HG03457 (cell line): ENCODE data around the gene SPACA7.
"Not testable (repeated sequence)": the region's sequence is repeated elsewhere in the genome, so short reads cannot be mapped to it uniquely, and the experiment has no call there.

Source experiments
- ATAC-seq: cut with Tn5 transposase; IDR thresholded peaks from one replicate; pipeline ENCODE4 v1.9.1; 2021; ENCODE audit warnings: moderate number of reproducible peaks; ENCODE audit not compliant: unreplicated experiment

SPACA7 gene

GRCh38 chr13:112416647-112417046 lies 40.5 kb downstream of the SPACA7 start:
- ATAC-seq, result no peak

GRCh38 chr13:112417079-112417478 lies 40.9 kb downstream of the SPACA7 start:
- ATAC-seq, result no peak

GRCh38 chr13:112424098-112424497 lies 47.9 kb downstream of the SPACA7 start:
- no peak for ATAC-seq

GRCh38 chr13:112428704-112429103 lies 52.5 kb downstream of the SPACA7 start:
- ATAC-seq, result no peak

DNA sequence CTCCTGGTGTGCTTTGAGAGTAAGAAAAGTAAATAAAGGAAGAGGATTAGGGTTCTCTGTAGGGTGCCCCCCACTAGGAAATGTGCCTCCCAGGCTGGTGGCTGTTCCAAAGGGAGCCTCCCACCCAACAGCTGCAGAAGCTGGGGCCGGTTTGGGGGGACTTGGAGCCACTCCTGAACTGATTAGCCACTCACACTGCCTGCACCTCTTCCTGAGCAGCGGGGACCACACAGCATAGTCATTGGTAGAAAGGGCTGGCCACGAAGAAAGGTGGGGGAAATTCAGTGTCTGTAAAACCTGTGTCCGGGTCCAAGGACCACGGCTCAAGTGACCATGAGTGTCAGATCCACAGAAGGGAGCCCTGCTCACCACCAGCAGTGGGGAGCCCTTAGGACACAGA lies 55.6 kb downstream of the SPACA7 start:
- no peak for ATAC-seq

GRCh38 chr13:112432734-112433133 lies 56.6 kb downstream of the SPACA7 start:
- not testable (repeated sequence) for ATAC-seq

- ATAC-seq, result not testable (repeated sequence)
Observed at GRCh38 chr13:112433517-112433916, 57.4 kb downstream of the SPACA7 start.

- ATAC-seq, result no peak
Observed at GRCh38 chr13:112434032-112434431, 57.9 kb downstream of the SPACA7 start.

DNA sequence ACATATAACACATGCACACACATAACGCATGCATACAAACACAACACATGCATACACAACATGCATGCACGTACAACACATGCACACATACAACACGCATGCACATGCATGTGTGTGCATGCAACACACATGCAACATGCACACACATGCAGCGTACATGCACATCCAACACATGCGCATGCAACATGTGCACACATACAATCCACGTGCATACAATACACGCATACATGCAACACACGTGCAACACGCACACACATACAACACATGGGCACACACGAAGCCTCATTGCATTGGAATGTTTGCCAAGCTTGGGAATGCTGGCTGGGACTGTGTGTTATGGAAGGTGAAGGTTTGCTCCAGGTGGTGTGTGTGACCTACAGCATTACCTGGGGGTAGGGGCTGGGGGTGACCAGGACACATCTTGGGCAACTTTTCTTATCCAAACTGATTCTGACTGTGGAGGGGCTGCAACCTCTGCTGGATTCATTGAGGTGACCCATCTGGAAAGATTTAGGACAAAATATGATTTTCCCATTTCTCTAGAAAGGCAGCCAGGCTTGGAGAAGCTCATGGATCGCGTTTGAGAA lies 58.9 kb downstream of the SPACA7 start:
- ATAC-seq, result no peak

DNA sequence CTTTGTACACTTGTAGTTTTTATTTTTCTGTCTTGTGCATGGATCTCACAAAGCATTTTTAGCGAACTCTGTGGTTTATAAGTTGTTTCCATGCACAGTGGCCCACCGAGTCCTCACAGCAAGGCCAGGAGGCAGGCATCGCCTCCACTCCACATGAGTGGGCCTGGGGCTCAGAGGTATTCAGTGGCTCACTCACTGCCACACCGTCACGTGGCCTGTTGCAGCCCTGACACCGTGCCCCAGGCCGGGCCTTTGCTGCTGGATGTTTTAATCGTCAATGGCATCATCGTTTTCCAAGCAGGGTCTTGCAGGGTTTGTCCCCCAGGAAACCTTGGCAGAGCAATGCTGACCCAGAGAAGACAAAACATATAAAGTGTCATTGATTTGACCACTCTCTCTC lies 59.8 kb downstream of the SPACA7 start:
- ATAC-seq, result no peak

DNA sequence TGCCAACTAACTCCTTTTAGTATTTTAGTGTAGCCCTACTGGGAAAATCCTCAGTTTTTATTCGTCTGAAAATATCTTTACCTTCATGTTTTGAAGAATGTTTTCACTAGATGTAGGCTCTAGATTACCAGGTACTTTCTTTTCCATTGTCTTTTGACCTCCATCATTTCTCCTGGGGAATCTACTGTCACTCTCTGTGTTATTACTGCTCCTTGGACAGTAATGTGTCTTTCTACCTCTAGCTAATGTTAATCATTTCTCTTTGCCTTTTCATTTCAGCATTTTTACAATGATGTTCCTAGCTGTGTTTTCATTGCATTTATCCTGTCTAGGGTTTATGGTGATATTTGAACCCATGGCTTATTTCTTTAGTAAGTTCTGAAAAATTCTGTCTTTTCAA lies 61.9 kb downstream of the SPACA7 start:
- no peak for ATAC-seq

DNA sequence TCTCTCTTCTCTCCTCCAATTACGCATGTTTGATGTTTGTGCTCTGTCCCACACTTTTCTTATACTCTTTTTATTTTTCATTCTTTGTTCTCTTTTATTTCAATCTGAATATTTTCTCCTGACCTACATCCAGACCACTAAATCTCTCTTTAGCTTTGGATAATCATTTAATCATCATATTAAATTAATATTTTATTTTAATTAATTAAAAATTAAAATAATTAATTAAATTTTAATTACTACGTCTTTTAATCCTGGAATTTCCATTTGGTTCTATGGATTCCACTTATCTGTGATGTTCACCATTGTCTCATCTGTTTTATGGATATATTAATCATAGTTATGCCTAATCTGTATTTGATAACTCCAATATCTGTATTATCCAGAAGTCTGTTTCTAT lies 62.4 kb downstream of the SPACA7 start:
- no peak for ATAC-seq

DNA sequence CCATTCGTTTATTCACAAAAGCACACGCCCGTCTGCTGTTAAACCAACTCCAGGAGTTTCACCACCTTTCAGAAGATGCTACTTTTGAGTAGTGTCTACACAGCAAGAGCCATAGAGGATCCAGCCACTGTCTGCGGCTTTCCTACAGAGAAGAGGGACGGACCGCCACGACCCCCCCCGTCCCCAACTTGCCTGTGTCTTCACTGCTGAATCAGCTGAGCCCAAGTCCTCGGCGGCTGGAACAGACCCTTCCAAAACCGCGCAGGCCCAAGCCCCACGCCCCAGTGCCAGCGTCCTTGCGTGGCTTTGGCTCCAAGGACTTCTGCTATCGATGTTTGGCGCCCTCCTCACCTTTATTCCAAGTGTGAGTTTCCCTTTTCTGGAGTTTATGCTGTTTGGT lies 65.1 kb downstream of the SPACA7 start:
- ATAC-seq, result no peak

- no peak for ATAC-seq
Observed at GRCh38 chr13:112441779-112442310, 65.7 kb downstream of the SPACA7 start.

GRCh38 chr13:112442483-112443090 lies 66.4 kb downstream of the SPACA7 start:
- ATAC-seq, result no peak

DNA sequence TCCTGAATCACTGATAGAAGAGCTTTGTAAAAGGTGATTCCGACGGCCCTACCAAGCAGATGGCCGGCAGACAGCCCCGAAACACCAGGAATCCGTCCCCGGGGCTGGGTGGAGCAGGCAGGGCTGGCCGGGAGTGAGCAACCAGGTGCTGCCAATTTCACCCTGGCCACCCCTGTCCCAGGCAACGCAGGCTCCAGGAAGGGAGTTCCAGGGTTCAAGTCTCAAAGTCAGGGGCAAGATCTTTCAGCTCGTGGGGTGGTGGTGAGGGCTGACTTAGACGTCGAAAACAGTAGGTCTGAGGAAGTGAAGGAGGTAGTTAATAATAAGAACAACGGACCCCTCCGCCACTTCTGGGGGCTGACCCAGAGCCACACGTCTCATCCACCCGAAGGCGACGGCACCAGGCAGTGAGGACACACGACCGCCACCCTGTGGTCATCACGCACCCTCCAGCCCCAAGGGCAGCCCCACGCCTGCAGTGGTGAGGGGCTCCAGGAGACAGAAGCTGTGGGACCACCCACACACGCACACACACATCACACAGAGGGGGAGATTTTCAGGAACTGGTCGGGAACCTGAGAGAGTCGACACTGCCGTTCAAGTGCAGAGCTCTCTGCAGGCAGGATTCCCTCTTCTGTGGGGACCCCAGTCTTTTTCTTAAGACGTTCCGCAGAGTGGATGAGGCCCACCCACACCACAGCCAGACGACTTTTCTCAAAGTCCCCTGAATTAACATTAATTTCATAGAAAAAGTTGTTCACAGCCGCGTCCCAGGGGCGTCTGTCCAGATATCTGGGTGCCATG lies 67.2 kb downstream of the SPACA7 start:
- ATAC-seq, result no peak

GRCh38 chr13:112443995-112444311 lies 67.8 kb downstream of the SPACA7 start:
- no peak for ATAC-seq

- no peak for ATAC-seq
Observed at GRCh38 chr13:112444416-112445399, 68.6 kb downstream of the SPACA7 start.

GRCh38 chr13:112445411-112446271 lies 69.5 kb downstream of the SPACA7 start:
- no peak for ATAC-seq

DNA sequence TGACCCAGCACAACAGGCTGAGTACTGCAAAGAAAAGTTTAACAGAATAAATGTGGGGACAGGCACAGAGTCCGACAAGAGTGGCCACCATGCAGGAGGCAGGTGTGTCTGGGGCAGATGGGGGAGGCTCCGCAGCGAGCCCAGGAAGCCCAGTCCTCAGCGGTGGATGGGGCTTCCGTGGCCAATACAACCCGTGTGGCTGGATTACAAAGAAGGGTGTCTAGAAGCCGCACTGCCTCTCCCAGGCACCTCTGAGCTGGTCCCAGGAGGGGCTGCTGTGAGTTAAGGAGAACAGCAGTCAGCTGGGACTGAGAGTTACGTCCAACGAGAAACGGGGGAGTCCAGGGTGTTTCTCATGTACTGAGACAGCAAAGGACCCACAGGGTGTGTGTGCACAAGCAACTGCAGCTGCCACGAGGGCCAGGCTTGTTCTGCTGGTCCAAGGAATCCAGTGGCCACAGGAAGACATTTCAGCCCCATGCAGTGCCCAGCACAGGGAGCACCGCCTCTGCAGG lies 70.2 kb downstream of the SPACA7 start:
- no peak for ATAC-seq
